Measurements from ENCODE around the gene SLC6A17.

GRCh38 chr1:110220324-110220723 lies 70.0 kb downstream of the SLC6A17 start:
- TF ChIP-seq, protein P1, sequence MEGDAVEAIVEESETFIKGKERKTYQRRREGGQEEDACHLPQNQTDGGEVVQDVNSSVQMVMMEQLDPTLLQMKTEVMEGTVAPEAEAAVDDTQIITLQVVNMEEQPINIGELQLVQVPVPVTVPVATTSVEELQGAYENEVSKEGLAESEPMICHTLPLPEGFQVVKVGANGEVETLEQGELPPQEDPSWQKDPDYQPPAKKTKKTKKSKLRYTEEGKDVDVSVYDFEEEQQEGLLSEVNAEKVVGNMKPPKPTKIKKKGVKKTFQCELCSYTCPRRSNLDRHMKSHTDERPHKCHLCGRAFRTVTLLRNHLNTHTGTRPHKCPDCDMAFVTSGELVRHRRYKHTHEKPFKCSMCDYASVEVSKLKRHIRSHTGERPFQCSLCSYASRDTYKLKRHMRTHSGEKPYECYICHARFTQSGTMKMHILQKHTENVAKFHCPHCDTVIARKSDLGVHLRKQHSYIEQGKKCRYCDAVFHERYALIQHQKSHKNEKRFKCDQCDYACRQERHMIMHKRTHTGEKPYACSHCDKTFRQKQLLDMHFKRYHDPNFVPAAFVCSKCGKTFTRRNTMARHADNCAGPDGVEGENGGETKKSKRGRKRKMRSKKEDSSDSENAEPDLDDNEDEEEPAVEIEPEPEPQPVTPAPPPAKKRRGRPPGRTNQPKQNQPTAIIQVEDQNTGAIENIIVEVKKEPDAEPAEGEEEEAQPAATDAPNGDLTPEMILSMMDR (IDR thresholded peaks at IDR 0.05; ENCODE audit: insufficient read depth, low read length) = no peak
- TF ChIP-seq POLR2AphosphoS5 (IDR thresholded peaks at IDR 0.05; ENCODE audit: low read depth) = no peak
- TF ChIP-seq, protein P2, sequence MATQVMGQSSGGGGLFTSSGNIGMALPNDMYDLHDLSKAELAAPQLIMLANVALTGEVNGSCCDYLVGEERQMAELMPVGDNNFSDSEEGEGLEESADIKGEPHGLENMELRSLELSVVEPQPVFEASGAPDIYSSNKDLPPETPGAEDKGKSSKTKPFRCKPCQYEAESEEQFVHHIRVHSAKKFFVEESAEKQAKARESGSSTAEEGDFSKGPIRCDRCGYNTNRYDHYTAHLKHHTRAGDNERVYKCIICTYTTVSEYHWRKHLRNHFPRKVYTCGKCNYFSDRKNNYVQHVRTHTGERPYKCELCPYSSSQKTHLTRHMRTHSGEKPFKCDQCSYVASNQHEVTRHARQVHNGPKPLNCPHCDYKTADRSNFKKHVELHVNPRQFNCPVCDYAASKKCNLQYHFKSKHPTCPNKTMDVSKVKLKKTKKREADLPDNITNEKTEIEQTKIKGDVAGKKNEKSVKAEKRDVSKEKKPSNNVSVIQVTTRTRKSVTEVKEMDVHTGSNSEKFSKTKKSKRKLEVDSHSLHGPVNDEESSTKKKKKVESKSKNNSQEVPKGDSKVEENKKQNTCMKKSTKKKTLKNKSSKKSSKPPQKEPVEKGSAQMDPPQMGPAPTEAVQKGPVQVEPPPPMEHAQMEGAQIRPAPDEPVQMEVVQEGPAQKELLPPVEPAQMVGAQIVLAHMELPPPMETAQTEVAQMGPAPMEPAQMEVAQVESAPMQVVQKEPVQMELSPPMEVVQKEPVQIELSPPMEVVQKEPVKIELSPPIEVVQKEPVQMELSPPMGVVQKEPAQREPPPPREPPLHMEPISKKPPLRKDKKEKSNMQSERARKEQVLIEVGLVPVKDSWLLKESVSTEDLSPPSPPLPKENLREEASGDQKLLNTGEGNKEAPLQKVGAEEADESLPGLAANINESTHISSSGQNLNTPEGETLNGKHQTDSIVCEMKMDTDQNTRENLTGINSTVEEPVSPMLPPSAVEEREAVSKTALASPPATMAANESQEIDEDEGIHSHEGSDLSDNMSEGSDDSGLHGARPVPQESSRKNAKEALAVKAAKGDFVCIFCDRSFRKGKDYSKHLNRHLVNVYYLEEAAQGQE (IDR thresholded peaks at IDR 0.05; ENCODE audit: insufficient replicate concordance, low read depth) = no peak
